ENCODE data around the gene PPP1R26. TPM values are rescaled to one million over a fixed set of nuclear protein-coding genes. Genes with fewer than 3 reads are reported as not detected.

The PPP1R26 gene
- total and polyA plus RNA-seq, 9 of the 15 experiments (the other 6 are each of a cell fraction or from before 2014, with no cell fraction given) = 0.77 to 26.8 (median 9.3) TPM

DNA sequence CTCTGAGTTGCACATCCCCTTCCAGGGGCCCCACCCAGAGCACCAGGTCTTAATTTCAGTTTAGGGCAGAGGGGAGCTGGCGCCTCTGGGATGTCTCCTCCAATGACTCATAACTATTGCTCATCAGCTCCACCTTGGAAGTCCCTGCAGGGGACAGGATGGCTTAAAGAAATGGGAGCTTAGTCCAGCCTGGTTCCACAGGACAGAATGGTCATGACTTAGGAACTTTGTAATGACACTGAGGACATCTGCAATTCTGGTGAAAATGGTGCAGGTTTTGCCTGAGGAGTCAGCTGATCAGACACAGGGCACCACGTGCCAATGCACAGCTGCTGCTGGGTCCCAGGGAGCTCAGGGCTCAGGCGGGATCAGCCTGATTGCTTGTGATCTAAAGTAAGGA, 16.4 kb upstream of the PPP1R26 start (continued):
- TF ChIP-seq PATZ1 (CRISPR knock-in tag; IDR thresholded peaks at IDR 0.05; ENCODE audit: borderline replicate concordance) = no peak
- TF ChIP-seq HNRNPK (IDR thresholded peaks at IDR 0.05; ENCODE audit: low read depth, low read length, poor library complexity, severe bottlenecking) = no peak
- no peak for TF ChIP-seq BRCA1 (IDR thresholded peaks at IDR 0.05)
- TF ChIP-seq BRCA1 (CRISPR knock-in tag; IDR thresholded peaks at IDR 0.05) = no peak
- TF ChIP-seq MYC (IDR thresholded peaks at IDR 0.05; ENCODE audit: low read depth, low read length) = no peak
- no peak for TF ChIP-seq MYC (CRISPR knock-in tag; IDR thresholded peaks at IDR 0.05; ENCODE audit: borderline replicate concordance, low read depth)
- TF ChIP-seq ZNF212 (CRISPR knock-in tag; IDR thresholded peaks at IDR 0.05) = no peak
- TF ChIP-seq CBFA2T3 (IDR thresholded peaks at IDR 0.05) = no peak
- TF ChIP-seq, protein P1, sequence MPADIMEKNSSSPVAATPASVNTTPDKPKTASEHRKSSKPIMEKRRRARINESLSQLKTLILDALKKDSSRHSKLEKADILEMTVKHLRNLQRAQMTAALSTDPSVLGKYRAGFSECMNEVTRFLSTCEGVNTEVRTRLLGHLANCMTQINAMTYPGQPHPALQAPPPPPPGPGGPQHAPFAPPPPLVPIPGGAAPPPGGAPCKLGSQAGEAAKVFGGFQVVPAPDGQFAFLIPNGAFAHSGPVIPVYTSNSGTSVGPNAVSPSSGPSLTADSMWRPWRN (IDR thresholded peaks at IDR 0.05; ENCODE audit: low read depth) = no peak
- no peak for TF ChIP-seq ZNF347 (CRISPR knock-in tag; IDR thresholded peaks at IDR 0.05; ENCODE audit: low read depth)
- TF ChIP-seq POU5F1 (IDR thresholded peaks at IDR 0.05; ENCODE audit: borderline replicate concordance, low read depth, low read length, partially characterized antibody) = no peak
- no peak for TF ChIP-seq ZSCAN32 (CRISPR knock-in tag; IDR thresholded peaks at IDR 0.05)
- TF ChIP-seq, protein P2, sequence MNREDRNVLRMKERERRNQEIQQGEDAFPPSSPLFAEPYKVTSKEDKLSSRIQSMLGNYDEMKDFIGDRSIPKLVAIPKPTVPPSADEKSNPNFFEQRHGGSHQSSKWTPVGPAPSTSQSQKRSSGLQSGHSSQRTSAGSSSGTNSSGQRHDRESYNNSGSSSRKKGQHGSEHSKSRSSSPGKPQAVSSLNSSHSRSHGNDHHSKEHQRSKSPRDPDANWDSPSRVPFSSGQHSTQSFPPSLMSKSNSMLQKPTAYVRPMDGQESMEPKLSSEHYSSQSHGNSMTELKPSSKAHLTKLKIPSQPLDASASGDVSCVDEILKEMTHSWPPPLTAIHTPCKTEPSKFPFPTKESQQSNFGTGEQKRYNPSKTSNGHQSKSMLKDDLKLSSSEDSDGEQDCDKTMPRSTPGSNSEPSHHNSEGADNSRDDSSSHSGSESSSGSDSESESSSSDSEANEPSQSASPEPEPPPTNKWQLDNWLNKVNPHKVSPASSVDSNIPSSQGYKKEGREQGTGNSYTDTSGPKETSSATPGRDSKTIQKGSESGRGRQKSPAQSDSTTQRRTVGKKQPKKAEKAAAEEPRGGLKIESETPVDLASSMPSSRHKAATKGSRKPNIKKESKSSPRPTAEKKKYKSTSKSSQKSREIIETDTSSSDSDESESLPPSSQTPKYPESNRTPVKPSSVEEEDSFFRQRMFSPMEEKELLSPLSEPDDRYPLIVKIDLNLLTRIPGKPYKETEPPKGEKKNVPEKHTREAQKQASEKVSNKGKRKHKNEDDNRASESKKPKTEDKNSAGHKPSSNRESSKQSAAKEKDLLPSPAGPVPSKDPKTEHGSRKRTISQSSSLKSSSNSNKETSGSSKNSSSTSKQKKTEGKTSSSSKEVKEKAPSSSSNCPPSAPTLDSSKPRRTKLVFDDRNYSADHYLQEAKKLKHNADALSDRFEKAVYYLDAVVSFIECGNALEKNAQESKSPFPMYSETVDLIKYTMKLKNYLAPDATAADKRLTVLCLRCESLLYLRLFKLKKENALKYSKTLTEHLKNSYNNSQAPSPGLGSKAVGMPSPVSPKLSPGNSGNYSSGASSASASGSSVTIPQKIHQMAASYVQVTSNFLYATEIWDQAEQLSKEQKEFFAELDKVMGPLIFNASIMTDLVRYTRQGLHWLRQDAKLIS (CRISPR knock-in tag; IDR thresholded peaks at IDR 0.05) = no peak
- TF ChIP-seq FOXA3 (CRISPR knock-in tag; conservative IDR thresholded peaks at IDR 0.05 in 1 of 2, IDR thresholded peaks at IDR 0.05 in 1 of 2) = no peak
- no peak for TF ChIP-seq NKRF (IDR thresholded peaks at IDR 0.05; ENCODE audit: borderline replicate concordance)
- TF ChIP-seq TFAM (CRISPR knock-in tag; conservative IDR thresholded peaks at IDR 0.05) = no peak
- no peak for TF ChIP-seq ZNF586 (CRISPR knock-in tag; conservative IDR thresholded peaks at IDR 0.05)
- no peak for TF ChIP-seq USF2 (CRISPR knock-in tag; IDR thresholded peaks at IDR 0.05)
- no peak for TF ChIP-seq RAD51 (IDR thresholded peaks at IDR 0.05; ENCODE audit: borderline replicate concordance, low read depth)
- TF ChIP-seq SRSF3 (IDR thresholded peaks at IDR 0.05; ENCODE audit: insufficient read depth, low read length) = no peak

Measured in K562 (cell line).